ENCODE data around the gene NFIB.

NFIB gene

DNA sequence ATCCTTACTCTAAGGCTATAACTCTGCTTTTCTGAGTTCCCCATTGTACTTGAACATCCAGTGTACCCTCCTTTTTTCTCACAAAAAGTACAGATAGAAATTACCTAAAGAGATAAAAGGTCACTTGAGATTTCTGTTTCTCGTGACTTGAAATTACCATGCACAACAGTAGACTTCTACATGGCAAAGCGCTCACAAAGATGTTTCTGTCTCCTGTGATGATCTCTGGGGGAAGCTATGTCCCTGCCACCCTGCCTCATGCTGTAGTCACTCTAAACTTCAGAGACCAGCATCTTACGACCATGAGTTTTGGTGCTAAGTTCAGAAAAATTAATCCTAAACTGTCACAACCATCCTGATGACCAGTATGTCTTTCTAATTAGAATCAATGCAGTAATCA lies 36.2 kb downstream of the NFIB start:
- TF ChIP-seq, protein P1, sequence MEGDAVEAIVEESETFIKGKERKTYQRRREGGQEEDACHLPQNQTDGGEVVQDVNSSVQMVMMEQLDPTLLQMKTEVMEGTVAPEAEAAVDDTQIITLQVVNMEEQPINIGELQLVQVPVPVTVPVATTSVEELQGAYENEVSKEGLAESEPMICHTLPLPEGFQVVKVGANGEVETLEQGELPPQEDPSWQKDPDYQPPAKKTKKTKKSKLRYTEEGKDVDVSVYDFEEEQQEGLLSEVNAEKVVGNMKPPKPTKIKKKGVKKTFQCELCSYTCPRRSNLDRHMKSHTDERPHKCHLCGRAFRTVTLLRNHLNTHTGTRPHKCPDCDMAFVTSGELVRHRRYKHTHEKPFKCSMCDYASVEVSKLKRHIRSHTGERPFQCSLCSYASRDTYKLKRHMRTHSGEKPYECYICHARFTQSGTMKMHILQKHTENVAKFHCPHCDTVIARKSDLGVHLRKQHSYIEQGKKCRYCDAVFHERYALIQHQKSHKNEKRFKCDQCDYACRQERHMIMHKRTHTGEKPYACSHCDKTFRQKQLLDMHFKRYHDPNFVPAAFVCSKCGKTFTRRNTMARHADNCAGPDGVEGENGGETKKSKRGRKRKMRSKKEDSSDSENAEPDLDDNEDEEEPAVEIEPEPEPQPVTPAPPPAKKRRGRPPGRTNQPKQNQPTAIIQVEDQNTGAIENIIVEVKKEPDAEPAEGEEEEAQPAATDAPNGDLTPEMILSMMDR (conservative IDR thresholded peaks at IDR 0.05; ENCODE audit: low read depth, low read length) = no peak
- H3K4me3 ChIP-seq (ENCODE audit: low read depth, low read length) = no peak overlapping the region
- no peak for DNase-seq (ENCODE audit: low read depth)

DNA sequence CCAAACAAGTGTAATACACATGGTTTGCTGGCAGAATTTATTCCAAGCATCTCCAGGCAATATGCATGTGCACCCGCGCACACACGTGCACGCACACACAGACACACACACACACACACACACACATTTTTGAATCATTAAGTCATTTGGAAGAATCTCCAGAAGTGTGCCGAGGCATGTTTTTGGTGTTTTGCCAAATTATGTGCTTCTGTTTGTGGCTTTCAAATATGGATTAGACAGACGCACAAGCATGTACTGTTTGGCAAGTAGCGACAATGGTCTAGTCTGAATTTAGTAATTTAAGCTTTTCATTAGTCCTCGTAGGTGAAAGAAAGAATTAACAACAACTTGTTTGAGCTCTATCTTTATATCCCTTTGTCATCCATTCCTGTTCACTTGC lies 36.7 kb downstream of the NFIB start:
- TF ChIP-seq, protein P1 (conservative IDR thresholded peaks at IDR 0.05; ENCODE audit: low read depth, low read length) = no peak
- peak; percentile 86 for DNase-seq (ENCODE audit: low read depth)
- no peak overlapping the region for H3K4me3 ChIP-seq (ENCODE audit: low read depth, low read length)

DNA sequence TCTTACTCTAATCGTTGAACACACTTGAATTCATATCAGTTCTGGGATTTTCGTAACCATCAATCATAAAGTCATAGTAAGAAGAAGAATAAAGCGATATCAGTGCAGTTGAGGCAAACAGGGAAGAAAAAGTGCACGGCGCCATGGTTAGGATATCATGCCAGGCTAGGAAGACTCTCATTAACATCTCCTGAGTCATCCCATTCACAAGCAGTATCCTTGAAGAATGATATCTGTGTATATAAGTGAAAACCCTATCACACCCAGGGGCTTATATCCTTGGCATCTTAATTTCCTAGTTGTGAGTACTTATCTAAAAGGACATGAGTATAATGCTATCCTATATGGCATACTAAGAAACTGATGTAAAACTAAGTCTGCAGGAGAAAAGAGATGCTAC lies 38.6 kb downstream of the NFIB start:
- TF ChIP-seq, protein P1 (conservative IDR thresholded peaks at IDR 0.05; ENCODE audit: low read depth, low read length) = no peak
- no peak overlapping the region for H3K4me3 ChIP-seq (ENCODE audit: low read depth, low read length)
- DNase-seq (ENCODE audit: low read depth) = no peak

DNA sequence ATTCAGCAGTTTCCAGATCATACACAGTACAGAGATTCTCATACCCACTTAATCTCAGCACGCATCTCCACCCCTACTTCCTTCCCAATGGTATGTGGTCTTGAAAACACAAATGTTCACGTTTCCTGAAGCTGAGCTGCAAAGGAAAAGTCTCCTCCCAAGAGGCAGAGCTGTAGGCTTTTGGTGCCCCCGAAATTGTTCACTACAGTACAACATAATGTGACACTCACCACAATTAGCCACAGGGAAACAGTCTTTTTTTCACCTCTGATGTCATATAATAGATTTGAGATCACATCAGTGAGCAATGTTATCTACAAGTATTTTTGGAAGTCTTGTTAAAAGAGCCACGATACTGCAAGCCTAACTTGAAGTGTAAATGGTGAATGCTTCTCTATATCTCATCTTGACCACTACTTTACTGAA lies 40.2 kb downstream of the NFIB start:
- H3K4me3 ChIP-seq (ENCODE audit: low read depth, low read length) = no peak overlapping the region
- peak; percentile 58 for DNase-seq (ENCODE audit: low read depth)
- TF ChIP-seq, protein P1 (conservative IDR thresholded peaks at IDR 0.05; ENCODE audit: low read depth, low read length) = no peak

- no peak for DNase-seq (ENCODE audit: low read depth)
- H3K4me3 ChIP-seq (ENCODE audit: low read depth, low read length) = no peak overlapping the region
- TF ChIP-seq, protein P1 (conservative IDR thresholded peaks at IDR 0.05; ENCODE audit: low read depth, low read length) = no peak
Observed at GRCh38 chr9:14272927-14273528, 40.9 kb downstream of the NFIB start.

DNA sequence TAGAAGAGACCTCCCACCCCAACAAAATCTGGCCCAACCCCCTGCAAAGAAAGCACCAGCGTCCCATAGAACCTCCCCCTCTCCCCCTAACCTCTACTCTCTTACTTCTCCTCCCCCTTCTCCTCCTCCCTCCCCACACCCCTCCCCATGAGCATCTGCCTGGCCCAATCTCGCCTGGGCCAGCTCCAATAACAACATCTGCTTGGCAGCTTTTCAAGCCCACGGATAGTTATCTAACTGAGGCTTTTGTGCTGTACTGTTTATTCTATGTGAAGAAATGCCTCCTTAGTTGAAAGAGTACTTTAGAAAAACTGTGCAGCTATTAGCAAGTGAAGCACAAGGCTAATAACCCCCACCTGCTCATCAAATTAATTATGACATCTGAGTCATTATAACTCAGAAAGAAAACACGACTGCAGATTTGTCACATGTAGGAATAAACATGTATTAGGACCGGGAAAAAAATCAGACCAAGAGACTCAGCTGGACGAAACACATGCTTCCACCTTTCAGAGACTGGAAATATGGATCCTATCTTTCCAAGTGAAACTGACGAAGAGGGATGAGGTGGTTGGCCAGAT lies 42.8 kb downstream of the NFIB start:
- no peak overlapping the region for H3K4me3 ChIP-seq (ENCODE audit: low read depth, low read length)
- TF ChIP-seq, protein P1 (conservative IDR thresholded peaks at IDR 0.05; ENCODE audit: low read depth, low read length) = no peak
- DNase-seq (ENCODE audit: low read depth) = peak; percentile 94

Data from choroid plexus epithelial cell (primary cell).